H9 (cell line): Measurements from ENCODE around the gene DHRS1. TPM values are rescaled to one million over a fixed set of nuclear protein-coding genes. Genes with fewer than 3 reads are reported as not detected.

Experiments used
- DNase-seq: peaks from one replicate; pipeline ENCODE4 v3.0.0-alpha.2; 2017
- H2AFZ ChIP-seq: one replicate; pipeline ENCODE4 v1.6.1; 2013; ENCODE audit warnings: mild to moderate bottlenecking, low read length, control low read depth, moderate library complexity
- H2AK5ac ChIP-seq: 2 replicates; pipeline ENCODE4 v1.6.1; 2013; ENCODE audit warnings: low read length, control low read depth, mixed read lengths; ENCODE audit not compliant: insufficient read length
- H2BK120ac ChIP-seq: one replicate; pipeline ENCODE4 v1.6.1; 2013; ENCODE audit warnings: low read depth, mild to moderate bottlenecking, low read length, control low read depth, inconsistent platforms; ENCODE audit not compliant: poor library complexity, severe bottlenecking
- H2BK12ac ChIP-seq: 2 replicates; pipeline ENCODE4 v1.6.1; 2013; ENCODE audit warnings: low read length, control low read depth, mixed read lengths, low read depth; ENCODE audit not compliant: insufficient read length
- H2BK15ac ChIP-seq: 2 replicates; pipeline ENCODE4 v1.6.1; 2013; ENCODE audit warnings: low read depth, low read length, control low read depth
- H2BK20ac ChIP-seq: one replicate; pipeline ENCODE4 v1.6.1; 2013; ENCODE audit warnings: low read depth, mild to moderate bottlenecking, low read length, control low read depth, inconsistent platforms; ENCODE audit not compliant: poor library complexity, severe bottlenecking
- H2BK5ac ChIP-seq: 2 replicates; pipeline ENCODE4 v1.6.1; 2013; ENCODE audit warnings: low read length, control low read depth, mixed read lengths; ENCODE audit not compliant: insufficient read length
- H3K14ac ChIP-seq: 2 replicates; pipeline ENCODE4 v1.6.1; 2013; ENCODE audit warnings: low read length, control low read depth; ENCODE audit not compliant: insufficient read depth
- H3K18ac ChIP-seq: 2 replicates; pipeline ENCODE4 v1.6.1; 2013; ENCODE audit warnings: low read depth, mild to moderate bottlenecking, mixed read lengths, low read length, control low read depth; ENCODE audit not compliant: insufficient read length
- H3K23ac ChIP-seq: 2 replicates; pipeline ENCODE4 v1.6.1; 2013; ENCODE audit warnings: low read length, control low read depth, mixed read lengths, low read depth; ENCODE audit not compliant: insufficient read length
- H3K23me2 ChIP-seq: 2 replicates; pipeline ENCODE4 v1.6.1; 2013; ENCODE audit warnings: low read depth, mild to moderate bottlenecking, mixed read lengths, low read length, control low read depth; ENCODE audit not compliant: insufficient read length, poor library complexity, severe bottlenecking
- H3K27ac ChIP-seq: 2 replicates; pipeline ENCODE4 v1.5.1; 2013; ENCODE audit warnings: low read length, control low read depth, mixed read lengths, low read depth; ENCODE audit not compliant: insufficient read length
- H3K27me3 ChIP-seq: 2 replicates; pipeline ENCODE4 v1.6.1; 2013; ENCODE audit warnings: low read length, control low read depth, inconsistent platforms; ENCODE audit not compliant: insufficient read depth
- H3K4ac ChIP-seq: 2 replicates; pipeline ENCODE4 v1.6.1; 2013; ENCODE audit warnings: low read depth, mild to moderate bottlenecking, control low read depth, inconsistent platforms, low read length, moderate library complexity
- H3K4me1 ChIP-seq: 2 replicates; pipeline ENCODE4 v1.6.1; 2013; ENCODE audit warnings: low read length, control low read depth, inconsistent platforms; ENCODE audit not compliant: insufficient read depth
- H3K4me2 ChIP-seq: 2 replicates; pipeline ENCODE4 v1.6.1; 2013; ENCODE audit warnings: low read length, control low read depth, mixed read lengths; ENCODE audit not compliant: insufficient read length, insufficient read depth
- H3K56ac ChIP-seq: 2 replicates; pipeline ENCODE4 v1.6.1; 2013; ENCODE audit warnings: low read depth, mild to moderate bottlenecking, mixed read lengths, low read length, control low read depth; ENCODE audit not compliant: insufficient read length
- H3K79me1 ChIP-seq: 2 replicates; pipeline ENCODE4 v1.6.1; 2013; ENCODE audit warnings: low read depth, mild to moderate bottlenecking, moderate library complexity, low read length, control low read depth, inconsistent platforms; ENCODE audit not compliant: insufficient read depth, poor library complexity, severe bottlenecking
- H3K79me2 ChIP-seq: 2 replicates; pipeline ENCODE4 v1.6.1; 2013; ENCODE audit warnings: low read length, control low read depth, inconsistent platforms; ENCODE audit not compliant: insufficient read depth
- H3K9ac ChIP-seq: 2 replicates; pipeline ENCODE4 v1.6.1; 2013; ENCODE audit warnings: low read length, control low read depth, mixed read lengths; ENCODE audit not compliant: insufficient read length; ENCODE audit errors: extremely low read depth
- H3K9me3 ChIP-seq: one replicate; pipeline ENCODE4 v1.6.1; 2013; ENCODE audit warnings: low read depth, low read length, inconsistent platforms; ENCODE audit not compliant: control insufficient read depth
- H3T11ph ChIP-seq: one replicate; pipeline ENCODE4 v1.6.1; 2013; ENCODE audit warnings: mild to moderate bottlenecking, low read length, control low read depth, inconsistent platforms
- H4K20me1 ChIP-seq: one replicate; pipeline ENCODE4 v1.6.1; 2013; ENCODE audit not compliant: control insufficient read depth, insufficient read length, insufficient read depth
- H4K5ac ChIP-seq: 2 replicates; pipeline ENCODE4 v1.6.1; 2013; ENCODE audit warnings: low read depth, mild to moderate bottlenecking, mixed read lengths, low read length, control low read depth; ENCODE audit not compliant: insufficient read length
- H4K8ac ChIP-seq: replicated peaks from 2 replicates; pipeline ENCODE4 v1.6.1; 2013; ENCODE audit warnings: low read length, control low read depth, mixed read lengths, low read depth; ENCODE audit not compliant: insufficient read length
- H4K91ac ChIP-seq: 2 replicates; pipeline ENCODE4 v1.6.1; 2013; ENCODE audit warnings: low read depth, mild to moderate bottlenecking, moderate library complexity, mixed read lengths, low read length, control low read depth; ENCODE audit not compliant: insufficient read length
- H3K27ac Mint-ChIP-seq, 3 experiments: 2 replicates in 2 of 3; 3 replicates in 1 of 3; pipeline ENCODE4 v1.8.0; 2020 to 2021; ENCODE audit warnings: mixed read lengths in 3 of 3, mild to moderate bottlenecking in 1 of 3, moderate library complexity in 1 of 3
- H3K27me3 Mint-ChIP-seq: 2 replicates; pipeline ENCODE4 v1.8.0; 2021; ENCODE audit warnings: low read depth, mild to moderate bottlenecking, moderate library complexity, mixed read lengths
- H3K36me3 Mint-ChIP-seq, 3 experiments: 2 replicates in 2 of 3; 3 replicates in 1 of 3; pipeline ENCODE4 v1.8.0; 2020 to 2021; ENCODE audit warnings: low read depth in 3 of 3, mixed read lengths in 3 of 3; ENCODE audit not compliant: insufficient read depth in 1 of 3
- H3K4me1 Mint-ChIP-seq, 2 experiments: 2 replicates each; pipeline ENCODE4 v1.8.0; 2020; ENCODE audit warnings: mixed read lengths in 2 of 2
- H3K4me3 Mint-ChIP-seq, 2 experiments: 2 replicates in 1 of 2; 3 replicates in 1 of 2; pipeline ENCODE4 v1.8.0; 2020 to 2021; ENCODE audit warnings: mild to moderate bottlenecking in 2 of 2, mixed read lengths in 2 of 2, moderate library complexity in 1 of 2
- H3K9me3 Mint-ChIP-seq, 2 experiments: 2 replicates in 1 of 2; 3 replicates in 1 of 2; pipeline ENCODE4 v1.8.0; 2020; ENCODE audit warnings: mild to moderate bottlenecking in 2 of 2, mixed read lengths in 2 of 2, moderate library complexity in 1 of 2
- CTCF ChIP-seq: fragments of 200-600 bp; sonication (generic); conservative IDR thresholded peaks from 3 replicates; pipeline ENCODE4 v1.8.0; 2021; ENCODE audit warnings: antibody characterized with exemption, mild to moderate bottlenecking
- WGBS: extraction: QIAGEN DNeasy Blood & Tissue Kit; methylation state at CpG from one replicate; pipeline ENCODE4 v1.1.7; 2013; ENCODE audit warnings: missing lambda C conversion rate, low lambda C conversion rate, mixed read lengths; ENCODE audit not compliant: insufficient read length; ENCODE audit errors: extremely low coverage; 5-methylcytosine and 5-hydroxymethylcytosine counted together
- total RNA-seq: library from RNA; stranded (reverse); gene quantifications from 2 replicates; pipeline ENCODE4 v1.2.1, GENCODE V29; 2021

Gene DHRS1
- total RNA-seq, 1 experiment from 2014 or later = 19.1 TPM

DNA sequence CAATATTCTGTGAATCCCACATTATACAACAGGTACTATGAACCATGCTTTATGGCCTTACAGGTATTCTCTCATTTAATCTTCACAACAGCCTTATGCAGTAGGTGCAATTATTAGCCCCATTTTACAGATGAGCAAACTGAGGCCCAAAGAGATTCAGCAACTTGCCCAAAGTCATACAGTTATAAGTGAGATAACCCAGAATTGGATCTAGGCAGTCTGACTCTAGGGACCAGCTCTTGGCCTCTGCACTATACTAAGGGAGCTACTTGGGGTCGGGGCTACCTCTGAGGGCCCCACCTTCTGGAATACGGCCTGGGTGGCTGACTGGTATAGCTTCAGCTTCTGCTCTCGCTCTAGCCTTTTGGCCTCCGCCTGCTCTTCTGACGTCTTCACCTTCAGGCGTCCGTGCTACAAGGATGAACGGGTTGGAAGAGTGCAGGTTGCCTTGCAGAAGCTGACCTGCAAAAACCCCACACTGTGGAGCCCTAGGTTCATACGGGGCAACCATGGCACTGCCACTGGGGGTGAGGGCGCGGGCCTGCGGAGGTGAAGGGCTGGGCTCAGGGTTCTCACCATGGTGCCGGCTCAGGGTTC, 28.9 kb downstream of the DHRS1 start:
- H3K79me1 ChIP-seq = no peaks in the 10 kb centered on the region
- DNase-seq = no peak
- H4K20me1 ChIP-seq = no peaks in the 10 kb centered on the region
- no peak overlapping the region for H3K14ac ChIP-seq
- no peak overlapping the region for H4K8ac ChIP-seq
- no peak overlapping the region for H2AFZ ChIP-seq
- no peak overlapping the region for H3K9ac ChIP-seq
- H2AK5ac ChIP-seq = no peak overlapping the region
- H3K27me3 ChIP-seq = no peaks in the 10 kb centered on the region
- no peak overlapping the region for H2BK15ac ChIP-seq
- no peaks in the 10 kb centered on the region for H3K9me3 ChIP-seq
- H2BK12ac ChIP-seq = no peak overlapping the region
- H2BK20ac ChIP-seq = no peak overlapping the region
- Mint-ChIP-seq H3K4me1 (peaks cover 12 to 14% of the 10 kb centered on the region in 2 experiments), H3K4me3 (peak overlapping the region; percentile 83 to 86), H3K27ac (peak overlapping the region; percentile 88 to 97 (median 96); a peak in 6 of 7 replicates), H3K27me3 (no peaks in the 10 kb centered on the region), H3K36me3 (peaks cover 3 to 21% (median 14%) of the 10 kb centered on the region in 3 experiments; a peak in 5 of 7 replicates), H3K9me3 (no peaks in the 10 kb centered on the region)
- WGBS = no CpG with 5 or more reads among the region's 13 CpGs
- H4K91ac ChIP-seq = no peak overlapping the region
- no peaks in the 10 kb centered on the region for H3K4me1 ChIP-seq
- H3K56ac ChIP-seq = no peak overlapping the region
- peaks cover 8% of the 10 kb centered on the region for H3K23me2 ChIP-seq
- H3K18ac ChIP-seq = no peak overlapping the region
- H3K79me2 ChIP-seq = no peaks in the 10 kb centered on the region
- no peak overlapping the region for H3T11ph ChIP-seq
- H2BK5ac ChIP-seq = no peak overlapping the region
- no peak overlapping the region for H3K4ac ChIP-seq
- H3K23ac ChIP-seq = no peak overlapping the region
- H3K27ac ChIP-seq = no peak overlapping the region
- TF ChIP-seq CTCF = no peak
- H2BK120ac ChIP-seq = no peak overlapping the region
- peak overlapping the region; percentile 69 for H3K4me2 ChIP-seq
- no peak overlapping the region for H4K5ac ChIP-seq
